Parathyroid adenoma (tissue), 2 donors: ENCODE results near the gene ADAMTS8.

Source experiments
- H2AFZ ChIP-seq: fragments of 300-600 bp; sonication (generic); one replicate; pipeline ENCODE4 v1.7.0; 2017; ENCODE audit warnings: antibody characterized with exemption, mild to moderate bottlenecking
- H3K27ac ChIP-seq: fragments of 300-600 bp; sonication (generic); one replicate; pipeline ENCODE4 v1.7.0; 2017
- H3K27me3 ChIP-seq: fragments of 300-600 bp; sonication (generic); one replicate; pipeline ENCODE4 v1.7.0; 2017; ENCODE audit warnings: low read length; ENCODE audit not compliant: control insufficient read depth, insufficient read depth
- H3K36me3 ChIP-seq: fragments of 300-600 bp; sonication (generic); one replicate; pipeline ENCODE4 v1.7.0; 2017; ENCODE audit warnings: low read length; ENCODE audit not compliant: control insufficient read depth, insufficient read depth
- H3K4me1 ChIP-seq: fragments of 300-600 bp; sonication (generic); one replicate; pipeline ENCODE4 v1.7.0; 2017; ENCODE audit warnings: control low read depth
- H3K4me2 ChIP-seq: fragments of 300-600 bp; sonication (generic); one replicate; pipeline ENCODE4 v1.7.0; 2017; ENCODE audit warnings: low read length
- H3K4me3 ChIP-seq: fragments of 300-600 bp; sonication (generic); one replicate; pipeline ENCODE4 v1.7.0; 2017; ENCODE audit warnings: low read depth, low read length
- H3K79me2 ChIP-seq: fragments of 300-600 bp; sonication (generic); one replicate; pipeline ENCODE4 v1.7.0; 2017; ENCODE audit warnings: control low read depth
- H3K9ac ChIP-seq: fragments of 300-600 bp; sonication (generic); one replicate; pipeline ENCODE4 v1.7.0; 2017; ENCODE audit warnings: mild to moderate bottlenecking
- H3K9me3 ChIP-seq: fragments of 300-600 bp; sonication (generic); one replicate; pipeline ENCODE4 v1.7.0; 2017; ENCODE audit warnings: low read length; ENCODE audit not compliant: control insufficient read depth
- CTCF ChIP-seq: fragments of 300-600 bp; sonication (generic); IDR thresholded peaks from one replicate; pipeline ENCODE4 v1.7.0; 2017; ENCODE audit warnings: antibody characterized with exemption, mild to moderate bottlenecking
- donor health status: primary hyperparathyroidism.

Gene ADAMTS8

GRCh38 chr11:130414107-130415080 lies 14.0 kb downstream of the ADAMTS8 start:
- H3K79me2 ChIP-seq: no peaks in the 10 kb centered on the region

GRCh38 chr11:130413405-130414106 lies 14.9 kb downstream of the ADAMTS8 start:
- Histone ChIP-seq H3K9ac (no peak overlapping the region), H3K4me1 (no peaks in the 10 kb centered on the region), H3K27ac (no peak overlapping the region), H3K4me3 (no peak overlapping the region), H3K36me3 (no peaks in the 10 kb centered on the region), H2AFZ (no peak overlapping the region), H3K27me3 (no peaks in the 10 kb centered on the region), H3K79me2 (no peaks in the 10 kb centered on the region), H3K4me2 (no peak overlapping the region), H3K9me3 (no peaks in the 10 kb centered on the region)
- no peak for TF ChIP-seq CTCF

More at GRCh38 chr11:130414107-130415080, 14.0 kb downstream of the ADAMTS8 start:
- Histone ChIP-seq H3K9ac (no peak overlapping the region), H3K4me3 (no peak overlapping the region), H3K4me1 (no peaks in the 10 kb centered on the region), H3K27me3 (no peaks in the 10 kb centered on the region), H3K27ac (no peak overlapping the region), H2AFZ (no peak overlapping the region), H3K9me3 (no peaks in the 10 kb centered on the region), H3K36me3 (no peaks in the 10 kb centered on the region), H3K4me2 (no peak overlapping the region)
- no peak for TF ChIP-seq CTCF

GRCh38 chr11:130411223-130411622 lies 17.2 kb downstream of the ADAMTS8 start:
- Histone ChIP-seq H2AFZ (no peak overlapping the region), H3K79me2 (no peaks in the 10 kb centered on the region), H3K4me3 (no peak overlapping the region), H3K9me3 (no peaks in the 10 kb centered on the region), H3K4me1 (no peaks in the 10 kb centered on the region), H3K9ac (no peak overlapping the region), H3K36me3 (no peaks in the 10 kb centered on the region), H3K27me3 (no peaks in the 10 kb centered on the region), H3K27ac (no peak overlapping the region), H3K4me2 (no peak overlapping the region)
- no peak for TF ChIP-seq CTCF

- Histone ChIP-seq H3K36me3 (no peaks in the 10 kb centered on the region), H3K4me3 (no peak overlapping the region), H3K79me2 (no peaks in the 10 kb centered on the region), H3K9ac (no peak overlapping the region), H3K27ac (no peak overlapping the region), H2AFZ (no peak overlapping the region), H3K4me1 (no peaks in the 10 kb centered on the region), H3K9me3 (no peaks in the 10 kb centered on the region), H3K4me2 (no peak overlapping the region), H3K27me3 (no peaks in the 10 kb centered on the region)
- no peak for TF ChIP-seq CTCF
Measured at GRCh38 chr11:130409594-130410388, 18.6 kb downstream of the ADAMTS8 start.
